ENCODE results near the gene XIRP2. TPM values are rescaled to one million over a fixed set of nuclear protein-coding genes. Genes with fewer than 3 reads are reported as not detected.

Gene XIRP2
- total RNA-seq, 1 experiment from 2014 or later = not detected

DNA sequence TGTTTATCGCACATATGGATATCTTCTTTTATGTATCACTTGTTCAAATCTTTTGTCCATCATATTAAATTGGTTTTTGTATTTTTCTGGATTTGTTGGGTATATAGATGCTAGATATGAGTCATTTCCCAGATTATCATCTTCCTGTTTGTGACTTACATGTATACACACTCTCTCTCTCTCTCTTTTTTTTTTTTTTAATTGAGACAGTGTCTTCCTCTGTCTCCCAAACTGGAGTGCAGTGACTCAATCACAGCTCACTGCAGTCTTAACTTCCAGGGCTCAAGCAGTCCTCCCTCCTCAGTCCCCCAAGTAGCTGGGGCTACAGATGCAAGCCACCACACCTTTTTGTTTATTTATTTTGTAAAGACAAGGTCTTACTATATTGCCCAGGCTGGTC, 43.8 kb downstream of the XIRP2 start:
- DNase-seq (ENCODE audit: low spot score) = no peak
- in situ Hi-C loops (cut with HindIII; ENCODE audit: low sequenced_read_pairs) = no loop called here

DNA sequence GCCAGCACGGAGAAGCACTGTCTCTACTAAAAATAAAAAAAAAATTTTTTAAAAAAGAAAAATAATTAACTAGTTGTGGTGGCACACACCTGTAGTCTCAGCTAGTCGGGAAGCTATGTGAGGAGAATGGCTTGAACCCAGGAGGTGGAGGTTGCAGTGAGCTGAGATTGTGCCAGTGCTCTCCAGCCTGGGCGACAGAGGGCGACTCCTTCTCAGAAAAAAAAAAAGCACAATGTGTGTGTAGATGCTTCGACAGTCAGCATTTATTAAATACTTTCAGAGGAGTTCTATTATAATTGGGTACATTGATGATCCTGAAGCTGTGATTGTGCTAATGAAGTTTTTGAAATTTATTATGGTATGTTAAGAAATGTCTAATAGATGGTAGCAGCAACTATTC, 46.5 kb downstream of the XIRP2 start:
- in situ Hi-C loops (cut with HindIII; ENCODE audit: low sequenced_read_pairs) = no loop called here
- no peak for DNase-seq (ENCODE audit: low spot score)

DNA sequence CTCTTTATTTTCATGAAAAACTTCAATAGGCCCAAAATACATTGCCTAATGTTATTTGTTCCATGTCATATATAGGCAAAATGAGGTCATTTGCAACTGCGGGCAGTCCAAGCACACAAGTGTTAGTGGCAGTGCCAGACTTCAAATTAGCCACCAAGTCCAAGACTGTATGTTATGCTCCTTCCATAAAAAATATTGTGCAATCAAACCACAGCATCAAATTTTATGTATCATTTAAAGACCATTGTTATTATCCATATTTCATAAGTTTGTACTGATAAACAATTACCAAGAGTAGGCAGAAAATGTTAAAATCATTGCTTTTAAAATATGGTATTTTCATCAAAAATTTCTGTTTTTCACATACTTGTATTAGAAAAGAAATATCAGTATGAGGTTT, 54.1 kb downstream of the XIRP2 start:
- in situ Hi-C loops (cut with HindIII; ENCODE audit: low sequenced_read_pairs) = no loop called here

DNA sequence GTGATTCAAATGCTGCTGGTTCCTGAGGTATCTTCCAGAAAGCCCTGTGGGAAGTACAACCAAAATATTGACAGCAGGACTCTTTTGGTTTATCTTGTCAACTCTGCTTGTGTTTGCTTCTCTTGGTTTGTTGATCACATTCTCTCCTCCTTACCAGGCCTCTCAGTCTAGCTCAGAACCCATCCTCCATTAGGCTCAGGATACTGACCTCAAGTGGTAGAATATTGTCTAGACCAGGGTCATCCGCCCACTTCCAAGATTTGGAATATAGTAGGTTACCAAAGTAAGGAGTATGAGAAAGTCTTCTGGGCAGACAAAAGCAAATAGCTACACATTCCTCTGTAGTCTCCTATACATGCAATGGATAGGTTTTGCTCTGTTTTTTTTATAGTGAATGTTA, 56.6 kb downstream of the XIRP2 start:
- no peak for DNase-seq (ENCODE audit: low spot score)
- in situ Hi-C loops (cut with HindIII; ENCODE audit: low sequenced_read_pairs) = no loop called here

More for the DNA sequence above, 54.1 kb downstream of the XIRP2 start:
- no peak for DNase-seq (ENCODE audit: low spot score)

DNA sequence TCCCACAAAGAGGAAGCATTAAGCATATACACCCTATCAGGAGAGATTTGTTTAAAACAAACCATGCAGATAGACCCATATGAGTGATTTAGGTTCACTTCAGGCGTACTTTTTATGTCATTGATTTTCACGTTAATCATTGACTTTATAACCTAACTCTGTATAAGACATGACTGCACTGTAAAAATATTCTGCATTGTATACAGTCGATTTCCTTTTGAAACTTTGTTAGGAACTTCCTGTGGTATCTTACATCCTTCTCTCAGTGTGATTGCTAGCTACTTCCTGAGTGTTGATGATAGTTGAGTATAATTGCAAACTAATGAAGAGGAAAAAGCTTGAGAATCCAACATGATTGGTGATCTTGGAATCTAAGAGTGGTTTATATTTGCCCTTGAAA, 69.4 kb downstream of the XIRP2 start:
- DNase-seq (ENCODE audit: low spot score) = no peak
- in situ Hi-C loops (cut with HindIII; ENCODE audit: low sequenced_read_pairs) = no loop called here

- in situ Hi-C loops (cut with HindIII; ENCODE audit: low sequenced_read_pairs) = no loop called here
- DNase-seq (ENCODE audit: low spot score) = no peak
These were observed 70.8 kb downstream of the XIRP2 start for GRCh38 chr2:166958986-166959481.

DNA sequence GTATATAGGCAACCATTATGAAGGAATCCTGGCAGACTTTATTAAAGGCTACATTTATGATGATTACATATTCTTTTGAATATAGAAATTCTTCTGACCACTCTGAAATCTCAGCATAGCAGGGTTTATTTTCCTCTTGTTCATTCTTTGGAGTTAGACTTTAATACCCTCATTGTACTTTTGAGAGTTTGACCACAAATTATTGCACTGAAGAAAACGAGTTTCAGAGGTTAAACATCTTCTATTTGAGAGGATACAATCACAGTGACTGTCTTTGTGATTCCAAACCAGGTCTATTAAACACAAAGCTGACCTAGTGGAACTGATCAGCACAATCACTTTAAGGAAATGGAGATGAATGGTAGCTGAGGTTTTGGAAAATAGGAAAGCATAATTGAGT, 71.3 kb downstream of the XIRP2 start:
- in situ Hi-C loops (cut with HindIII; ENCODE audit: low sequenced_read_pairs) = no loop called here
- DNase-seq (ENCODE audit: low spot score) = no peak

GRCh38 chr2:166960702-166961270, 72.5 kb downstream of the XIRP2 start:
- DNase-seq (ENCODE audit: low spot score) = no peak
- in situ Hi-C loops (cut with HindIII; ENCODE audit: low sequenced_read_pairs) = no loop called here

GRCh38 chr2:166961933-166962332, 73.7 kb downstream of the XIRP2 start:
- no peak for DNase-seq (ENCODE audit: low spot score)
- in situ Hi-C loops (cut with HindIII; ENCODE audit: low sequenced_read_pairs) = no loop called here

DNA sequence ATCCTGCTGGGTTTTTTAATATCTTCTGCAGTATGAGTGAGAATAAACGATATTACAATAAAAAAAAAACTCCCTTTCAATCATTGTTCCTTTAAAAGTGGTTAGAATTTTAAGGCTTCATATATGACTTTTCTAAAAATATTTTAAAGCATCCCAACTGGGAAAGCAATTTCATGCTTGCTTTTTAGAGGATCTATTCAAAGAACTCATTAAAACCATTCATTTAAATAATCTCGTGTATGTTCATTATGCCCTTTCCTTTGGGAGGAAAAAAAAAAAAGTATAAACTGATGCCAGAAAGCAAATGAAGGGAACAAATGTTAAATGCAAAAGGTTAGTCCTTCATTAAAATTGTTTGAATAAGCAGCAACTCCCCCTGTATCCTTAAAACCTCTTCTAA, 81.2 kb downstream of the XIRP2 start:
- DNase-seq (ENCODE audit: low spot score) = no peak
- in situ Hi-C loops (cut with HindIII; ENCODE audit: low sequenced_read_pairs) = no loop called here

GRCh38 chr2:166972002-166972401, 83.7 kb downstream of the XIRP2 start:
- no peak for DNase-seq (ENCODE audit: low spot score)

DNA sequence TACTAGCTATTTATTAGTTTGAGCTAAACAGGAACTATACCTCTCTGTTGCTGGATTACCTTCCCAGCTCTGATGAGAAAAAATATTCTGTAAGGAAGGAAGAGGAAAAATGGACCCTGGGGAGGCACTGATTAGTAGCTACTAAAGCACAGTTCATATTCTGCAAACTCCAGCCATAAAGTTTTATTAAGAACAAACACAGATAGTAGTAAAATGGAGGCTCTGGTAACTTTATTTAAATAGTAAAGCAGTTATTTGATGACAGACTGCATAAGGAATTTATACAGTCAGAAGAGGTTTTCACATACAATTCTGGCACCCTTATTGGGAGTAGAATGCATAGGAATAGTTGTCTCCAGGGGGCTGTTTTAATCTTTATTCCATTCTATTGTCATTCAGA, 84.1 kb downstream of the XIRP2 start:
- in situ Hi-C loops (cut with HindIII; ENCODE audit: low sequenced_read_pairs) = no loop called here
- DNase-seq (ENCODE audit: low spot score) = no peak

More at GRCh38 chr2:166972002-166972401, 83.7 kb downstream of the XIRP2 start:
- in situ Hi-C loops (cut with HindIII; ENCODE audit: low sequenced_read_pairs) = no loop called here

- DNase-seq (ENCODE audit: low spot score) = no peak
- in situ Hi-C loops (cut with HindIII; ENCODE audit: low sequenced_read_pairs) = no loop called here
These were observed 95.9 kb downstream of the XIRP2 start for GRCh38 chr2:166984188-166984587.

GRCh38 chr2:166984797-166985196, 96.5 kb downstream of the XIRP2 start:
- in situ Hi-C loops (cut with HindIII; ENCODE audit: low sequenced_read_pairs) = no loop called here
- DNase-seq (ENCODE audit: low spot score) = no peak

- in situ Hi-C loops (cut with HindIII; ENCODE audit: low sequenced_read_pairs) = no loop called here
- no peak for DNase-seq (ENCODE audit: low spot score)
These were observed 106.5 kb downstream of the XIRP2 start for GRCh38 chr2:166994588-166995336.

DNA sequence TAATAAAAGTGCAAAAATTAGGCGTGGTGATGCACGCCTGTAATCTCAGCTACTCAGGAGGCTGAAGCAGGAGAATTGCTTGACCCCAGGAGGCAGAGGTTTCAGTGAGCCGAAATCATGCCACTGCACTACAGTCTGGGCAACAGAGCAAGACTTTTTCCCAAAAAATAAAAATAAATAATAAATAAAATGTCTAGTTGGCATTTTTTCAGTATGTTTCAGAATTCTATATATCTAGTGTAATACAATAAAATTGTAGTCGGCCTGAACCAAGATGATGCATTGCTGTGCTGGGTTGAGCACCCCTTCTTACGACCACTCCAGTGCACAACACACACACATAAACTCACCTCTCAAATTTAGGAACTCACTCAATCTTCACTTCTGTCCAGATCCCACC, 108.2 kb downstream of the XIRP2 start:
- DNase-seq (ENCODE audit: low spot score) = no peak
- in situ Hi-C loops (cut with HindIII; ENCODE audit: low sequenced_read_pairs) = no loop called here

GRCh38 chr2:167001165-167001564, 112.9 kb downstream of the XIRP2 start:
- in situ Hi-C loops (cut with HindIII; ENCODE audit: low sequenced_read_pairs) = no loop called here
- DNase-seq (ENCODE audit: low spot score) = no peak

DNA sequence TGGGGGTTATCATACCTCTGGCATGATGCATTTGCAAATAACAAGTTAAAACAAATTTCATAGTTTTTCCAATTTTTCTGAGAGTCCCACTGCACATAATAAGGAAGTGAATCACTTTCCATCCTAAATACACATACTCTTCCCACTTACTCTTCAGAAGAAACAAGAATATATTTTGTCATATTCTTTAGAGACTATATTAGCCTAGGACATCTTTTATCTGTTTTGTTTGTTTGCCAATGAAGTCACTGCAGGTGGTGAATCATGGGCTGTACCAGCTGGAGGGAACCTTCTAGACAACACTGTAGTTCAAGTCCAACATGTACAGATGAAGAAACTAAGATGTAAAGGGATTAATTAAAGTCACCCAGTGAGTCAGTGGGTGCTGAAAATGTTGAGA, 116.8 kb downstream of the XIRP2 start:
- in situ Hi-C loops (cut with HindIII; ENCODE audit: low sequenced_read_pairs) = no loop called here
- no peak for DNase-seq (ENCODE audit: low spot score)

DNA sequence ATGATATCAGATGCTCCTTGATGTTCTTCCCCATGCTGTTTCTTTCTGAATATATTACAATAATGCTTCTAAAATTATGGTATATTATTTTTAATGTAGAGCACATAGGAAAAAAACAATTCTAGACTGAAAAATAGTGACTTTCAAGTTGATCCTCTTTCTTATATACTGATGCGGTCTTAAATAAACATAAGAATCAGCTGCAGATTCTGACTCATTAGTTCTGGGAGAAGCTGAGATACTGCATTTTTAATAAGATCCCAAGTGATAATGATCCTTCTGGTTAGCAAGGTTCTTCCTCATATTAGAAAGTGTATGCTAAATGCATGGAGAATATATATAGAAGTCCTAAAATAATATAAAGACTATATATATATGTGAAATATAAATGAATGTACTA, 124.9 kb downstream of the XIRP2 start:
- in situ Hi-C loops (cut with HindIII; ENCODE audit: low sequenced_read_pairs) = no loop called here
- DNase-seq (ENCODE audit: low spot score) = no peak

GRCh38 chr2:167015806-167016205, 127.5 kb downstream of the XIRP2 start:
- DNase-seq (ENCODE audit: low spot score) = no peak
- in situ Hi-C loops (cut with HindIII; ENCODE audit: low sequenced_read_pairs) = no loop called here

DNA sequence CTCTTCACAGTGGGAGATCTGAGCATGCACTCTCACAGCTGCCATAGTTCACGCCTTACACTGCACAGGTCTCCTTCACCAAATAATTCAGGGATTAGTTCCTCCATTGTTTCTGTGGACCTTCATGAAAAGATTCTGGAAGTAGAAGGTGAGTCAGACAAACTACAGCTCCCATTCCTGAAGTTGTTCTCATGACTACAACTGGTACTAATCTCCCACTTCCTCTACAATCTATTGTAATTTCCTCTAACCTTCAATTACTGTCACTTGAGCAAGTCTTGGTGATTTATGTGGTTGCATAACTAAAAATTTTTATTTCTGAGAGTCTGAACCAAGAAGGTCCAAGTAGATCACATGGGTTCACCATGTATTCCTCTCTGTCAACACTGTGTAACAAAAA, 128.7 kb downstream of the XIRP2 start:
- in situ Hi-C loops (cut with HindIII; ENCODE audit: low sequenced_read_pairs) = no loop called here
- DNase-seq (ENCODE audit: low spot score) = no peak

All from G401 (cell line).